DND-41 (cell line): ENCODE data around the gene RUNX1.

Experiments
- CTCF ChIP-seq: IDR thresholded peaks from 2 replicates; pipeline ENCODE4 v1.5.1; 2012; ENCODE audit warnings: borderline replicate concordance, low read length, moderate library complexity, mild to moderate bottlenecking; ENCODE audit not compliant: poor library complexity, severe bottlenecking; ENCODE audit errors: extremely low read depth
- EZH2 ChIP-seq: IDR thresholded peaks from 3 replicates; pipeline ENCODE4 v1.6.1; 2012; ENCODE audit warnings: borderline replicate concordance, low read depth, mild to moderate bottlenecking, moderate library complexity, low read length, inconsistent platforms; ENCODE audit not compliant: severe bottlenecking

DNA sequence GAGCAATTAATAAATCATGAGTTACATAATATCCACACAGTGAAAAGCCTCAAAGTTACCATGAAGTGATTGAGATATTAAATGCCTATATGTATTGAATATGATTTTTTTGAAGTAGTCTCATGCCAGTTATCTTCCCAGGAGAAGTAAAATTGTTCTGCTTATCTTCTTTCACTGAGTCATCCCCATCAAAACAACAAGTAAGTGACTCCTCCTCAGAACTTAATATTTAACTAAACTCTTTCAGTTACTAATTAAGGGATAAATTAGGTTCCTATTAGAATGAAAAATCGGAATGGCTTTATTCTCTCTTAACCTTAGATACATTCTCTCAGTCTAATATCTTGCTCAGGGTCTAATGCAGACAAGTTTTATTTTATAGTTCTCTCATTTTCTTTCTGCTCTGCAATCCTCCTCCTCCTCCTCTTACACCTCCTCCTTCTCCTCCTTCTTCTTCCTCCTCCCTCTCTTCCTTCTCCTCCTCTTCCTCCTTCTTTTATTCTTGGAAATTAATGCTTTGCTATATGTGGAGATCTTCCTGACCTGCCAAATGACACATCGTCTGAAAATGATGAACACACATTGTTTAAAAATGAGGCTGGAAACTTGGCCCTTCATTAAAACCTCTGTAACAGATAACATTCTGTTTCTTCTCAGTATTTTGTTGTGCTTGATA is 110.9 kb downstream of the RUNX1 start:
- no peak for TF ChIP-seq CTCF
- TF ChIP-seq EZH2 = no peak
